HG03039 (cell line): ENCODE measurements around the gene GARIN5A.

Source experiments
- ATAC-seq: cut with Tn5 transposase; IDR thresholded peaks from one replicate; pipeline ENCODE4 v1.9.1; 2021; ENCODE audit warnings: mild to moderate bottlenecking, moderate library complexity; ENCODE audit not compliant: unreplicated experiment

GARIN5A gene

GRCh38 chr19:50418176-50419021, 58.2 kb downstream of the GARIN5A start, which contains the start of gene SPIB:
SPIB (plus strand) TSS chr19:50418938; CDS start chr19:50418963, 25 bp downstream.
- ATAC-seq = no peak

- no peak for ATAC-seq
These were observed 59.3 kb downstream of the GARIN5A start for GRCh38 chr19:50417111-50418081.
